ENCODE data around the gene BAD.
"Not testable (repeated sequence)": the region's sequence is repeated elsewhere in the genome, so short reads cannot be mapped to it uniquely, and the experiment has no call there.

The BAD gene

GRCh38 chr11:64251016-64251752, 33.3 kb downstream of the BAD start, which contains the start of gene PLCB3:
TSS of gene PLCB3 (plus strand) at chr11:64251530. CDS start at chr11:64251650, 120 bp downstream.
- Mint-ChIP-seq H3K9me3 (no peaks in the 10 kb centered on the region), H3K36me3 (ENCODE audit: low read depth) (no peaks in the 10 kb centered on the region), H3K4me3 (peak within 1 kb of the TSS; percentile 85), H3K27ac (peak within 1 kb of the TSS; percentile 52), H3K27me3 (no peaks in the 10 kb centered on the region), H3K4me1 (ENCODE audit: low read depth) (peaks cover 17% of the 10 kb centered on the region)

GRCh38 chr11:64250415-64251015, 34.0 kb downstream of the BAD start:
- Mint-ChIP-seq H3K27ac (no peak overlapping the region), H3K4me3 (peak overlapping the region; percentile 69), H3K9me3 (no peaks in the 10 kb centered on the region), H3K4me1 (ENCODE audit: low read depth) (peaks cover 17% of the 10 kb centered on the region), H3K36me3 (ENCODE audit: low read depth) (no peaks in the 10 kb centered on the region), H3K27me3 (no peaks in the 10 kb centered on the region)

GRCh38 chr11:64249563-64250414, 34.7 kb downstream of the BAD start:
- H3K27ac Mint-ChIP-seq = peak overlapping the region; percentile 14

GRCh38 chr11:64249038-64249437, 35.4 kb downstream of the BAD start:
- H3K4me3 Mint-ChIP-seq = no peak overlapping the region
- no peaks in the 10 kb centered on the region for H3K9me3 Mint-ChIP-seq
- H3K36me3 Mint-ChIP-seq (ENCODE audit: low read depth) = peaks cover 2% of the 10 kb centered on the region
- no peaks in the 10 kb centered on the region for H3K27me3 Mint-ChIP-seq
- H3K27ac Mint-ChIP-seq = no peak overlapping the region
- peaks cover 20% of the 10 kb centered on the region for H3K4me1 Mint-ChIP-seq (ENCODE audit: low read depth)

More at GRCh38 chr11:64249563-64250414, 34.7 kb downstream of the BAD start:
- no peak overlapping the region for H3K4me3 Mint-ChIP-seq
- no peaks in the 10 kb centered on the region for H3K27me3 Mint-ChIP-seq
- H3K36me3 Mint-ChIP-seq (ENCODE audit: low read depth) = no peaks in the 10 kb centered on the region
- H3K4me1 Mint-ChIP-seq (ENCODE audit: low read depth) = peaks cover 17% of the 10 kb centered on the region
- no peaks in the 10 kb centered on the region for H3K9me3 Mint-ChIP-seq

GRCh38 chr11:64248578-64248977, 35.9 kb downstream of the BAD start:
- H3K27me3 Mint-ChIP-seq = no peaks in the 10 kb centered on the region
- H3K4me1 Mint-ChIP-seq (ENCODE audit: low read depth) = peaks cover 24% of the 10 kb centered on the region
- H3K9me3 Mint-ChIP-seq = no peaks in the 10 kb centered on the region
- H3K36me3 Mint-ChIP-seq (ENCODE audit: low read depth) = peaks cover 7% of the 10 kb centered on the region
- H3K4me3 Mint-ChIP-seq = no peak overlapping the region
- H3K27ac Mint-ChIP-seq = no peak overlapping the region

- H3K4me3 Mint-ChIP-seq = peak overlapping the region; percentile 70
- no peaks in the 10 kb centered on the region for H3K27me3 Mint-ChIP-seq
- peak overlapping the region; percentile 26 for H3K27ac Mint-ChIP-seq
- no peaks in the 10 kb centered on the region for H3K9me3 Mint-ChIP-seq
- H3K36me3 Mint-ChIP-seq (ENCODE audit: low read depth) = peaks cover 13% of the 10 kb centered on the region
- peaks cover 31% of the 10 kb centered on the region for H3K4me1 Mint-ChIP-seq (ENCODE audit: low read depth)
These were observed 36.5 kb downstream of the BAD start for GRCh38 chr11:64247729-64248531.

GRCh38 chr11:64246871-64247728, 37.4 kb downstream of the BAD start, which contains the start of gene PPP1R14B:
TSS of gene PPP1R14B (minus strand) at chr11:64246943. CDS start at chr11:64246673, 270 bp downstream.
- Mint-ChIP-seq H3K27me3 (no peaks in the 10 kb centered on the region), H3K4me3 (peak within 1 kb of the TSS; percentile 94), H3K27ac (peak within 1 kb of the TSS; percentile 95), H3K4me1 (ENCODE audit: low read depth) (peaks cover 32% of the 10 kb centered on the region), H3K36me3 (ENCODE audit: low read depth) (peaks cover 13% of the 10 kb centered on the region), H3K9me3 (no peaks in the 10 kb centered on the region)

- H3K9me3 Mint-ChIP-seq, H3K27me3 Mint-ChIP-seq: not testable (repeated sequence)
- peak overlapping the region; percentile 86 for H3K4me3 Mint-ChIP-seq
- H3K36me3 Mint-ChIP-seq (ENCODE audit: low read depth) = peaks cover 13% of the 10 kb centered on the region
- H3K27ac Mint-ChIP-seq = peak overlapping the region; percentile 65
- peaks cover 27% of the 10 kb centered on the region for H3K4me1 Mint-ChIP-seq (ENCODE audit: low read depth)
These were observed 37.9 kb downstream of the BAD start for GRCh38 chr11:64246621-64246870.

- Mint-ChIP-seq H3K27ac (peak overlapping the region; percentile 95), H3K4me1 (ENCODE audit: low read depth) (peaks cover 27% of the 10 kb centered on the region), H3K9me3 (no peaks in the 10 kb centered on the region), H3K27me3 (no peaks in the 10 kb centered on the region), H3K4me3 (peak overlapping the region; percentile 94), H3K36me3 (ENCODE audit: low read depth) (peaks cover 13% of the 10 kb centered on the region)
These were observed 38.5 kb downstream of the BAD start for GRCh38 chr11:64245797-64246620.

GRCh38 chr11:64245401-64245796, 39.1 kb downstream of the BAD start:
- peaks cover 13% of the 10 kb centered on the region for H3K36me3 Mint-ChIP-seq (ENCODE audit: low read depth)
- no peaks in the 10 kb centered on the region for H3K9me3 Mint-ChIP-seq
- peaks cover 30% of the 10 kb centered on the region for H3K4me1 Mint-ChIP-seq (ENCODE audit: low read depth)
- no peaks in the 10 kb centered on the region for H3K27me3 Mint-ChIP-seq
- H3K27ac Mint-ChIP-seq = peak overlapping the region; percentile 95
- peak overlapping the region; percentile 94 for H3K4me3 Mint-ChIP-seq

- Mint-ChIP-seq H3K4me3 (peak overlapping the region; percentile 94), H3K9me3 (no peaks in the 10 kb centered on the region), H3K36me3 (ENCODE audit: low read depth) (peaks cover 13% of the 10 kb centered on the region), H3K27ac (peak overlapping the region; percentile 95), H3K4me1 (ENCODE audit: low read depth) (peaks cover 32% of the 10 kb centered on the region), H3K27me3 (no peaks in the 10 kb centered on the region)
These were observed 39.5 kb downstream of the BAD start for GRCh38 chr11:64244966-64245365.

GRCh38 chr11:64244107-64244506, 40.4 kb downstream of the BAD start:
- no peaks in the 10 kb centered on the region for H3K9me3 Mint-ChIP-seq
- peaks cover 13% of the 10 kb centered on the region for H3K36me3 Mint-ChIP-seq (ENCODE audit: low read depth)
- peaks cover 36% of the 10 kb centered on the region for H3K4me1 Mint-ChIP-seq (ENCODE audit: low read depth)
- H3K4me3 Mint-ChIP-seq = peak overlapping the region; percentile 58
- no peaks in the 10 kb centered on the region for H3K27me3 Mint-ChIP-seq
- peak overlapping the region; percentile 16 for H3K27ac Mint-ChIP-seq

GRCh38 chr11:64243236-64243854, 41.1 kb downstream of the BAD start:
- Mint-ChIP-seq H3K9me3 (no peaks in the 10 kb centered on the region), H3K27ac (peak overlapping the region; percentile 70), H3K4me3 (peak overlapping the region; percentile 58), H3K4me1 (ENCODE audit: low read depth) (peaks cover 40% of the 10 kb centered on the region), H3K27me3 (no peaks in the 10 kb centered on the region), H3K36me3 (ENCODE audit: low read depth) (peaks cover 13% of the 10 kb centered on the region)

Measured in stimulated activated naive CD8-positive, alpha-beta T cell treated with anti-CD3 and anti-CD28 coated beads, Interleukin-15, Interleukin-2, amounts not matched to agents 100 ng/mL and 50 ng/mL, for 24 hours (primary cell).